GM10266 (cell line): ENCODE measurements around the gene CILP2.

ENCODE experiments used
- DNase-seq: peaks from one replicate; pipeline ENCODE4 v3.0.0; 2012; ENCODE audit errors: extremely low spot score
- CTCF ChIP-seq: IDR thresholded peaks from 2 replicates; pipeline ENCODE4 v1.5.1; 2012; ENCODE audit warnings: mild to moderate bottlenecking, low read depth; ENCODE audit not compliant: control insufficient read depth, insufficient read depth; ENCODE audit errors: missing control alignments

Gene CILP2

GRCh38 chr19:19502281-19502680 is 35.8 kb upstream of the CILP2 start:
- no peak for TF ChIP-seq CTCF
- DNase-seq = no peak

GRCh38 chr19:19502808-19503602 is 35.1 kb upstream of the CILP2 start:
- no peak for DNase-seq
- no peak for TF ChIP-seq CTCF

GRCh38 chr19:19504754-19505668 is 33.1 kb upstream of the CILP2 start:
- TF ChIP-seq CTCF = no peak
- no peak for DNase-seq

- no peak for DNase-seq
- TF ChIP-seq CTCF = no peak
These were observed 32.3 kb upstream of the CILP2 start for GRCh38 chr19:19505669-19506326.

- no peak for DNase-seq
- no peak for TF ChIP-seq CTCF
These were observed 31.5 kb upstream of the CILP2 start for GRCh38 chr19:19506592-19506991.

GRCh38 chr19:19507354-19507753 is 30.7 kb upstream of the CILP2 start:
- DNase-seq = no peak
- TF ChIP-seq CTCF = no peak

- no peak for TF ChIP-seq CTCF
- no peak for DNase-seq
These were observed 29.8 kb upstream of the CILP2 start for GRCh38 chr19:19508217-19508616.
